Endometrial microvascular endothelial cells (primary cell): ENCODE results near the gene NUP210. TPM values are rescaled to one million over a fixed set of nuclear protein-coding genes. Genes with fewer than 3 reads are reported as not detected.

ENCODE experiments used
- in situ Hi-C: cut with HindIII; loops from 2 replicates; pipeline ENCODE4 v1.10.0; 2017; ENCODE audit warnings: low sequenced_read_pairs, low pct_unique_long_range_greater_than_20kb; ENCODE audit errors: inconsistent ontology term
- total RNA-seq: library from RNA; depleted of rRNA; stranded (reverse); fragments of >200 nt; gene quantifications from one replicate; pipeline ENCODE4 v1.2.3, GENCODE V29; 2015; ENCODE audit errors: inconsistent ontology term

The NUP210 gene
- total RNA-seq, 1 donor from 2014 or later, result 0.65 TPM

- in situ Hi-C loops, result no loop called here
These were observed 81.1 kb downstream of the NUP210 start for GRCh38 chr3:13338996-13339395.

- in situ Hi-C loops, result no loop called here
These were observed 81.9 kb downstream of the NUP210 start for GRCh38 chr3:13338231-13338630.

- in situ Hi-C loops, result no loop called here
These were observed 83.5 kb downstream of the NUP210 start for GRCh38 chr3:13336592-13336991.

- in situ Hi-C loops, result no loop called here
These were observed 84.6 kb downstream of the NUP210 start for GRCh38 chr3:13335503-13335902.

GRCh38 chr3:13335059-13335458 is 85.1 kb downstream of the NUP210 start:
- in situ Hi-C loops, result no loop called here

- in situ Hi-C loops, result no loop called here
These were observed 86.8 kb downstream of the NUP210 start for GRCh38 chr3:13333236-13333897.

GRCh38 chr3:13332740-13333139 is 87.4 kb downstream of the NUP210 start:
- in situ Hi-C loops, result no loop called here

- in situ Hi-C loops, result no loop called here
These were observed 88.0 kb downstream of the NUP210 start for GRCh38 chr3:13332158-13332557.

GRCh38 chr3:13329746-13330145 is 90.4 kb downstream of the NUP210 start:
- in situ Hi-C loops, result no loop called here

- in situ Hi-C loops, result no loop called here
These were observed 94.2 kb downstream of the NUP210 start for GRCh38 chr3:13325892-13326443.

- in situ Hi-C loops, result no loop called here
These were observed 95.2 kb downstream of the NUP210 start for GRCh38 chr3:13324835-13325501.

- in situ Hi-C loops, result no loop called here
These were observed 96.3 kb downstream of the NUP210 start for GRCh38 chr3:13323822-13324221.

GRCh38 chr3:13322324-13322723 is 97.8 kb downstream of the NUP210 start:
- in situ Hi-C loops, result no loop called here

- in situ Hi-C loops, result no loop called here
These were observed 100.4 kb downstream of the NUP210 start for GRCh38 chr3:13319564-13320220.

- in situ Hi-C loops, result no loop called here
These were observed 101.3 kb downstream of the NUP210 start for GRCh38 chr3:13318626-13319470.

GRCh38 chr3:13317596-13318320 is 102.4 kb downstream of the NUP210 start:
- in situ Hi-C loops, result no loop called here

- in situ Hi-C loops, result no loop called here
These were observed 103.5 kb downstream of the NUP210 start for GRCh38 chr3:13316603-13317002.

- in situ Hi-C loops, result no loop called here
These were observed 105.2 kb downstream of the NUP210 start for GRCh38 chr3:13314877-13315276.
